GM12878 (cell line): Measurements from ENCODE around the gene CPEB3.
"Not testable (repeated sequence)": the region's sequence is repeated elsewhere in the genome, so short reads cannot be mapped to it uniquely, and the experiment has no call there.

Experiments
- ASH2L ChIP-seq: fragments of 300-600, 200-600 bp; sonication (generic); IDR thresholded peaks from 2 replicates; pipeline ENCODE4 v1.6.1; 2017; ENCODE audit warnings: low read depth, mild to moderate bottlenecking, borderline replicate concordance
- ATF3 ChIP-seq: IDR thresholded peaks from 2 replicates; pipeline ENCODE4 v1.6.1; 2011; ENCODE audit warnings: low read depth, mild to moderate bottlenecking, low read length, moderate library complexity, borderline replicate concordance; ENCODE audit errors: extremely low read depth
- CHD2 ChIP-seq: IDR thresholded peaks from 2 replicates; pipeline ENCODE4 v1.6.1; 2011; ENCODE audit warnings: low read depth, low read length, improper control_type of control experiment, borderline replicate concordance
- CTCF ChIP-seq, 3 experiments: IDR thresholded peaks in 2 of 3; conservative IDR thresholded peaks in 1 of 3; 2 replicates each; pipeline ENCODE4 v1.5.1; 2011; ENCODE audit warnings: low read depth in 3 of 3, low read length in 3 of 3, mild to moderate bottlenecking in 3 of 3, control low read depth in 2 of 3, moderate library complexity in 2 of 3, inconsistent platforms in 1 of 3, mixed read lengths in 1 of 3; ENCODE audit not compliant: control insufficient read depth in 2 of 3, insufficient read depth in 1 of 3; ENCODE audit errors: extremely low read depth in 1 of 3
- CUX1 ChIP-seq: IDR thresholded peaks from 2 replicates; pipeline ENCODE4 v1.6.1; 2012; ENCODE audit warnings: improper control_type of control experiment, low read depth, low read length; ENCODE audit not compliant: insufficient replicate concordance
- EP300 ChIP-seq, 2 experiments: fragments of 150-350 bp in 1 of 2; IDR thresholded peaks; 2 replicates each; pipeline ENCODE4 v1.6.1; 2011 to 2012; ENCODE audit warnings: low read depth in 2 of 2, low read length in 2 of 2, borderline replicate concordance in 1 of 2, improper control_type of control experiment in 1 of 2, inconsistent platforms in 1 of 2; ENCODE audit not compliant: control insufficient read depth in 1 of 2
- ETV6 ChIP-seq, 2 experiments: fragments of 450-650 bp in 1 of 2; IDR thresholded peaks in 1 of 2; conservative IDR thresholded peaks in 1 of 2; 2 replicates each; pipeline ENCODE4 v1.6.1; 2014; ENCODE audit warnings: antibody characterized with exemption in 1 of 2, borderline replicate concordance in 1 of 2, low read depth in 1 of 2, mild to moderate bottlenecking in 1 of 2, moderate library complexity in 1 of 2
- FOS ChIP-seq: IDR thresholded peaks from 3 replicates; pipeline ENCODE4 v1.6.1; 2011; ENCODE audit warnings: borderline replicate concordance; ENCODE audit not compliant: insufficient read length; ENCODE audit errors: extremely low read depth
- MXI1 ChIP-seq: fragments of 150-350 bp; IDR thresholded peaks from 2 replicates; pipeline ENCODE4 v1.6.1; 2011; ENCODE audit warnings: low read depth, mild to moderate bottlenecking, inconsistent platforms, low read length, improper control_type of control experiment
- POLR2A ChIP-seq: IDR thresholded peaks from 2 replicates; pipeline ENCODE4 v1.6.1; 2011; ENCODE audit warnings: low read depth, mild to moderate bottlenecking, low read length
- SRF ChIP-seq, 2 experiments: IDR thresholded peaks; 2 replicates each; pipeline ENCODE4 v1.6.1; 2011; ENCODE audit warnings: low read depth in 2 of 2, low read length in 2 of 2, mild to moderate bottlenecking in 1 of 2, moderate library complexity in 1 of 2
- ZBTB4 ChIP-seq: fragments of 450-650 bp; formaldehyde crosslinking; IDR thresholded peaks from 2 replicates; pipeline ENCODE4 v1.4.0; 2022; ENCODE audit warnings: mild to moderate bottlenecking, moderate library complexity

- TF ChIP-seq ATF3; CUX1; POLR2A; ASH2L; FOS; CTCF (IDR thresholded peaks at IDR 0.05 in 2 of 3, conservative IDR thresholded peaks at IDR 0.05 in 1 of 3; ENCODE audit: control insufficient read depth in 2 of 3, extremely low read depth in 1 of 3, insufficient read depth in 1 of 3, low read depth in 3 of 3, low read length in 3 of 3); CHD2; ZBTB4 (CRISPR knock-in tag); ETV6 (conservative IDR thresholded peaks at IDR 0.05 in 1 of 2, IDR thresholded peaks at IDR 0.05 in 1 of 2; ENCODE audit: borderline replicate concordance in 1 of 2, low read depth in 1 of 2); EP300 (IDR thresholded peaks at IDR 0.05; ENCODE audit: borderline replicate concordance in 1 of 2, control insufficient read depth in 1 of 2, low read depth in 2 of 2, low read length in 2 of 2); SRF (IDR thresholded peaks at IDR 0.05; ENCODE audit: low read depth in 2 of 2, low read length in 2 of 2); MXI1: not testable (repeated sequence)
These were observed 176.0 kb downstream of the CPEB3 start for GRCh38 chr10:92114917-92115316.
